HCEC 1CT (cell line): ENCODE results near the gene POLR2F.

Experiments
- DNase-seq: peaks from one replicate; pipeline ENCODE4 v3.0.0-alpha.2; 2017

The POLR2F gene

DNA sequence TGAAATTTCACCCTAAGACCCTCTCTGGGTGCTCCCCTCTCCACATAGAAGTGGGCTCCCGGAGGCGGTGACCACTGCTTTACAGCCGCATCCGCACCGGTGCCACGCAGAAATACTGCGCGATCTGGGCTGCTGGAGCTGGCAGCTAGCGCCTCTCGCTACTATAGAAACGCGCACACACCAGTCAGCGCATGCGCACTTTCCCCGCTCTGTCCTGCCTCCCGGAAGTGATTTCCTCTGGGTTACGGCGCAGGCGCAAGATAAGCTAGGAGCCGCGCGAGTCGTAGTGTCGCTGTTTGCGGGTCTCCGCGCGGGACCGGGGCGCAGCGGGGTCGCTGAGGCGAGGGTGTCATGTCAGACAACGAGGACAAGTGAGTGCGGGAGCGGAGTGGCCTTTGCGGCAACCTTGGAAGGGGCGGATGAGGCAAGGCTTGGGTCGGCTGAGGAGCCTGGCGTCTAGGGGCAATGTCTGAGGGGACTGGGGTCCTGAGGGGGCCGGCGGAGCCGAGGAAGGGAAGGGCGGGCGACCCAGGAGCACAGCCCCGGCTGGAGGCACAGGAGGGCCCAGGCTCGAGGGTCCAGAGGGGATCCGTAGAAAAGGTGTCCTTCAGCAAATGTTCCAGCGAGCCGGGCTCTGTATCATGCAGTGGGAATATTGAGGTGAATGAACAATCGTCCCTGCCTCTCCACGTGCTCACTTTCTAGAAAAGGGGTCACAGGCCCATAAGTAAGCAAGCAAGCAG is at the start of gene POLR2F, which contains the start of gene C22orf23:
Gene POLR2F, plus strand, starts transcription at position 263 of the 743 bp plus-strand sequence. Its CDS starts 89 bp downstream, at position 352.
Gene C22orf23, minus strand, starts transcription at position 165 of the 743 bp plus-strand sequence. CDS start 452 bp downstream, outside the sequence.
- peak; percentile 90 for DNase-seq

DNA sequence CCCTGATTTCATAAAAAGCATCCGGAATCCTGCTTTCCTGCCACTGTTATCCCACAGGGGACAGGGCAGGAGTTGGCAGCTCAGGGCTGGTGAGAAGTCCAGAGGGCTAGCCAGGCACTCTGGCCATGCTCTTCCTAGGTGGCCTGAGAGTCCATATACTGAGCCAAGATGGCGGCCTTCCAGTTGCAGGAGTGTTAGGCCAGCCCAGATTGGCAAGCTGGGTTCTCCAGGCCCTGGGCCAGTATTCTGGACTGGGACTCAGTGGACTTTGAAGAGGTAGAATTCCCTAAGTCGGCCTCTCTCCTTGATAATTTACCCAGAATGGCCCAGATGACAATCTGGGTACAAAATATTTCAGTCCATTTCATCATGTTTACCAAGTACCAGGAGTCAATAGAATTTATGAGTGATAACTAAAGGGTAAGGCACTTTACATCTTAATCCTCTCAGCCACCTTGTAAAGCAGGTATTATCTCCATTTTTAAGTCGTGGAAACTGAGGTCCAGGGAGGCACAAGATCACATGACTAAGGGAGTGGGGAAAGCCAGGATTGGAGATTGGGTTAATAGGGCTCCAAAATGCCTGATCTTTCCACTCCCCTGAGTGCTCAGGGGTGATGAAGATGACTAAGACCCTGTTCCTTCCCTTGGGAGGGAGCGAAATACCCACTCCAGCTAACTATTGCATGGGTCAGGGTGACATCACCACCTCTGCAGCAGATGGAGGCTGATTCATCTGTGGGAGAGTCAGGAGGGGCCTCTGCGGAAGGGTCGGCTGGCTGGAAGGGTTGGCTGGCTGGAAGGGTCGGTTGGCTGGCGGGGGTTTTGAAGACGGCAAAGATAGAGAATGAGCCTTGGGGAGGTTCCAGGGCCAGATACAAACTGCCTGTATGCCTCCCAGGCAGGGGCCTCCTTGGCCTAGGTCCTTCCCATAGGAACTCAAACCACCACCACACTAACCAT is 48.6 kb upstream of the POLR2F start:
- DNase-seq = peak; percentile 97

DNA sequence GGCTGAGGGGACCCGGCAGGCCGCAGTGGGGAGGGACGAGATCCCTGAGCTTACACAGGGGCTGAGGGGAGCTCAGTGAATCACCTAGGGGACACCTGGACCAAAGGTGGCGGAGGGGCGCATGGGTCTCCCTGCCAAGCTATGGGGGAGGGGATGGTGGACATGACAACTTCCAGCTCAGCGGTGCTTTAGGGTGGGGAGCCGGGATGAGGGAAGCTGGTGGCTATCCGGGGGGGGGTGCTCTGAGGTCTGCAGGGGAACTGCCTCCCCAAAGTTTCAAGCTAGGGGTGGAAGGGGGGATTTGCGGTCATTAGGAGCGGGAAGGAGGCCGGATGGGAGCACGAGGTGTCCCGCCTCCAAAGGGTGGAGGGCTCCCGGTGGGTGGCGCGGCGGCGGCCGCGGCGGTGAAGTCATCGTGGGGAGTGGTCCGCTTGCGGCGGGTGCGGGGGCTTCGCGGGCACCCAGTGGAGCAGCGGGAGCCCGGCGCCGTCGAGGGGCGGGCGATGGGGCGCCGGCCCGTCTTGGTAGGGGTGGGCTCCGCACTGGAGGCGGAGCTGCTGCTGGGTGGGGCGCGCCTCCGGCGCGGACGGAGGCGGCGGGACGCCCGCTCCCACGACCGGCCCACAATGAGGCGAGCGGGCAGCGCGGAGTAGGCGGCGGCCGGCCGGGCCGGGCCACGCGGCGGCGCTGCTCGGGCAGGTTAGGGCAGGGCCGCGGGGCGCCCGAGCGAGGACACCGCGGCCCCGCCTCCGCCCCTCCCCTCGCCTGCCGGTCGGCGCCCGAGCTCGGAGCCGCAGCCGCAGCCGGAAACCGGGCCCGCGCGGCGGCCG is 47.8 kb upstream of the POLR2F start, which contains the start of gene MICALL1:
Gene MICALL1, plus strand, starts transcription at position 764 of the 830 bp plus-strand sequence. CDS start 126 bp downstream, outside the sequence.
- DNase-seq = peak; percentile 84

DNA sequence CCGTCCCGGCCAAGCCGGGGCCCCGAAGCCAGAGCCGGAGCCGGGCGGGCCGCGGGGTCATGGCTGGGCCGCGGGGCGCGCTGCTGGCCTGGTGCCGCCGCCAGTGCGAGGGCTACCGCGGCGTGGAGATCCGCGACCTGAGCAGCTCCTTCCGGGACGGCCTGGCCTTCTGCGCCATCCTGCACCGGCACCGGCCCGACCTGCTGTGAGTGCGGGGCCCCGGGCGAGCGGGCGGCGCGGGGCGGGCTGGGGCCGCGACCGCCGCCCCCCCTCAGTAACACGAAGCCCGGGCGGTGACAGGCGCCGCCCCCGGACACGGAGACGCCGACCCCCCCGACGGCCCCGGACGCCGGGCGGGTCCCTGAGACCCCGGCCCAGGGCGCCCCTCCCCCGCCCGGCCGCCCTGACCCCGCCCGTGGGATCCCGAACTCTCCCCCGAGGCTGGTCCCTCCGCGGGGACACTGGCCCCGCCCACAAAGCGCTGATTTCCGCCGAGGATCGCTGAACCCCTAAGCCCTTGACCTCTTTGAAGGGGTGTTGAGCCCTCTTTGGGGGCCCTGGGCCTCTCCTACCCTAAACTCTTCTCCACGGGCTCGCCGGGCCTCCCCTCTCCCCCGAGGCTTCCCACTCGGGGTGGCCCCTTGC is 47.0 kb upstream of the POLR2F start:
- no peak for DNase-seq

DNA sequence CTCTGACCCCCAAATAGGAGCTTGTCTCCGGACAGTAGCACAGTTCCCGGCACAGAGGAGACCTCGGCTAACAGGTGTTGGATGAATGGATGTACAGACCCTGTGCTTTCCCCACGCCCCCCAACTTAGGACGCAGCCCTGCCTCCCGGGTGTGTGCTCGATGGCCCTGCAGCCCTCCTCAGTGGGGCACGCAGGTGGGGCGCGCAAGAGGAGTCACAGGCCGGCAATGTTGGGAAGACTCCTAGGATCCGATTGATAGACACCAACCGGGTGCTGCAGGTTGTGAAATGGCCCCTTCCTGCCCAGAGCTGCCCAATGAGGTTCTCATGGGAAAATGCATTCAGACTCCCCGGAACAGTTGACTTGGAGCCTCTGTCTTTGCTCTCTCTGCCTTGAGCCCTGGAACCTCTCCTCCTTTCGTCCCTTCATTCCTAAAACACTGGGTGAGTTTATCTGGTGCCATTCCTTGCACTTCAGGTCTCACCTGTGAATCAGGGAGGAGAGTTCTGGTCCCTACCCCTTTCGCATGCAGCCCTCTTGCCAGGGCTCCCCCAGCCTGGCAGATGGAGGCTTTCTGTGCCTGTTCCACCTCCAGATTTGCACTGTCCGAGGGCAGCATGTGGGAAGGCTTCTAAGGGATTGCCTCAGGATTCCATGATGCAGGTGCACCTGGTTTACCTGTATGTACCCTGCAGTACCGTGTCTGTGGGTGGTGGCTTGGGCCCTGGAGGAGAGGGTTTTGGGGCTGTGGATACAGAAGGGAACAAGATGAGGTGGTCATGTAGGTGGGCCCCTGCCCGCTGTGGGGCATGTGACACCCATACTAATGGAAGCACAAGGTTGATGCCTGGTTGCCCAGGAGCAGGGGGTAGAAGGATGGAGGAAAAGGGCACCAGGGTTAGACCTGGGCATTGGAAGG is 46.2 kb upstream of the POLR2F start:
- DNase-seq = peak; percentile 21

DNA sequence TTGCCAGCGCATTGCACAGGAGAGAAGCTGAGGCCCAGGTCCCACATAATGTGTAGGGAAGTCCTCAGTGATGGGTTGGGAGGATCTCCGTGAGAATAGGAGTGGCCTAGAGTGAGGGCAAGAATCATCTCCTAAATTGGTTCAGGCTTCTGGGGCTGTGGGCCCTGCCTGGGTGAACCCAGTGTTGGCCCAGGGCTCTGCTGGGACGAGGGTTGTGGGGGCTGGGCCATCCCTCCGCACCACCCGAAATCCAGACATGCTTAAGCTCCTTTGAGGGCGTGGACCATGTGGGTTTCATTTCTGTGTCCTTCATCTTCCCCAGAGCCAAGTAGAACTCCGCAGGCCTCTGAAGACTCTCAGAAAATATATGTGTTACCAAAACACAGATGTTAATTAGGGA is 43.7 kb upstream of the POLR2F start:
- DNase-seq = no peak

DNA sequence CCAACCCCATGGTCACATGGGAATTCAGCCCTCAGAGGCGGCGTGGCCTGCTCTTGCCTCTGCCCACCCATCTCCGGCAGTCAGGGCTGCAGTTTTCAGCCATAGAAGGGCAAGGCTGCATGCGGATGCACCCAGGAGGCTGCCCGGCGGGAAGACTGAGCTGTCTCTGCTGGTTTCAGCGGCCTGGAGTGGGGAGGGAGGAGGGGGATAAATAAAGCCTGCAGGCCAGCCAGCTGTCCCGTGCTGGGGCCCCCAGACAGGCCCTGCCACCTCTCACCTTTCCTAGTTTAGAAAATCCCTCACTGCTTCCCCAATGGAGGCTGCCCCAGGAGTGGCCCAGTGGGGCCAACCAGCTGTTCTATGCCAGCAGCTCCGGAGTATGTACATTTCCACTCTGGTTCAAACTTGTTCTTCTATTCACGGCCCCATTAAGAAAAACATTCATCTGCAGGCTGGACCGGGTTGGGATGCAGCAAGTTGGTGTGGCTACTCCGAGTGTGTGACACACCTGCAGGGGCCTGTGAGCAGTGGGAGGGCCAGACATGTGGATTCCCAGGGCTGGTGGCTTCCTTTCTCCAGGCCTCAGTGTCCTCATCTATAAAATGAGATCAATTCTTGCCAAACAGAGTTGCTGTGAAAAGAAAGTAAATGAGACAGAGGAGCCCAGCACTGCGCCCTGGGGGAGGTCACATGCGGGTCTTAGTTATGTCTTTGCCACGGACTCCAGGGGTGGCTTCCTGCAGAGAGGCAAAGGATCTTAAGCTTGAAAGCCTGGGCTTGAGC is 42.4 kb upstream of the POLR2F start:
- no peak for DNase-seq

DNA sequence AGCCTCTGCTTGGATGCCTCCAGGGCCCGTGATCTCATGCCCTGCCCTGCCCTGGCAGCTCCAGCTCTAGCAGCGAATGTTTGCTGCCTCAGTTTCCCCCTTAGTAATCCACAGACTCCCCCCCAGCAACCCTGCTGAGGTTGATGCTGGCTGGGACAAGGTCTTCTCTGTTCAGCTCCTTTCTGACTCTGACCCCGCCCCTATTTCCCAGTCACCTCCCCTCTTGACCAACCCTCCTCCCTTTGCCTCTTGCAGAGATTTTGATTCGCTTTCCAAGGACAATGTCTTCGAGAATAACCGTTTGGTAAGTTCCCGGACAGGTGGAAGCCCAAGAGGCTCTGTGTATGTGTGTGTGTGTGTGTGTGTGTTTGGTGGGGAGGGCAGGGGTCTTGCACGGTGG is 41.8 kb upstream of the POLR2F start:
- DNase-seq = no peak

DNA sequence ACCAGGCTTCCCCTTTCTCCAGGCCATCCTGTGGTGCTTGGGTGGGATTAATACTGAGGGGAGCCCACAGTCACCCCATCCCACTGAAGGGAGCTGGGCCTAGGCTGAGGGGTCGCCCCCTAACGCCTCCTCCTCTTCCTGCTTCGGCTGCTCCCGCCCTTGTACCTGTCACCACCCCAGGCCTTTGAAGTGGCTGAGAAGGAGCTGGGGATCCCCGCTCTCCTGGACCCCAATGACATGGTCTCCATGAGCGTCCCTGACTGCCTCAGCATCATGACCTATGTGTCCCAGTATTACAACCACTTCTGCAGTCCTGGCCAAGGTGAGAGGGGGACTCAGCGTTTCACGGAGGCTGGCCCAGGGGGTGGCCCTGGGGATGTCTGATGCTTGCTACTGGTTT is 41.3 kb upstream of the POLR2F start:
- no peak for DNase-seq

DNA sequence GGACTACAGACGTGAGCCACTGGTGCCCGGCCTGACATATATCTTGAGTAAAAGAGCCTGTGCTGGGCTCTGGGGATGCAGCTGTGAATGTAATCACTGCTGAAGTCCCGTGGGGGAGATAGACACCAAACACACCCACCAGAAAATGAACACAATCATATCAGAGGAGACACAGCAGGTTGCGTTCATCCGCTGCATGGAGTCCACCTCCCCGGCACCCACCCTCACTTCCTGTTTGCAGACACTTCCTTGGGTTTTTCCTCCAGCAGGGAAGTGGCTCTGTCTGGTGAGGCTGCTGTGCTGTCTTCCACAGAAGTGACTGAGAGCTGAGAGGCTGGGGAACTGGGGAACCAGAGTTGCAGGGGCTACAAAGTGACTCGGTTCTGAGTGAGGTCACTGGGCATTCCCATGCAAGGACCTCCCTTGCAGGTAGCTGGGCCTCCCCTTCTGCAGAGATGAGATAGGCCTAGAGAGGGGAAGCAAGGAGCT is 40.2 kb upstream of the POLR2F start:
- no peak for DNase-seq

DNA sequence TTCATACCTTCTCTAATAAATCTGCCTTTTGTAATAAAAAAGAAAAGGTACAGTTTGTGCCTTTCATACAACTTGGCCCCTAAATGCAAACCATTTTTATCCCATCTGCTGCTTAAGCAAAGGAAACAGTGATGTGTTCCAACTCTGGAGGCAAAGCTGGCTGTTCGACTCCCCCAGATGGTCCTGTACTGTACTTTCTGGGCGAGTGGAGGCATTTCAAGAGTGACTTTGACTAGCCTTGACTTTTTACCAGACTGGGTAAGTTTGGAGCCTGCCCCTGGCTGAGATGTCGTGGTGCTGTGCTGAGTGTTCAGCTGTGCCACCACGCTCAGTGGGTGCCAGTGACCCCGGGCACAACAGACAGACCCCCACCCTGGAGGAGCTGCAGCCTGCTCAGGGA is 37.2 kb upstream of the POLR2F start:
- DNase-seq = no peak

DNA sequence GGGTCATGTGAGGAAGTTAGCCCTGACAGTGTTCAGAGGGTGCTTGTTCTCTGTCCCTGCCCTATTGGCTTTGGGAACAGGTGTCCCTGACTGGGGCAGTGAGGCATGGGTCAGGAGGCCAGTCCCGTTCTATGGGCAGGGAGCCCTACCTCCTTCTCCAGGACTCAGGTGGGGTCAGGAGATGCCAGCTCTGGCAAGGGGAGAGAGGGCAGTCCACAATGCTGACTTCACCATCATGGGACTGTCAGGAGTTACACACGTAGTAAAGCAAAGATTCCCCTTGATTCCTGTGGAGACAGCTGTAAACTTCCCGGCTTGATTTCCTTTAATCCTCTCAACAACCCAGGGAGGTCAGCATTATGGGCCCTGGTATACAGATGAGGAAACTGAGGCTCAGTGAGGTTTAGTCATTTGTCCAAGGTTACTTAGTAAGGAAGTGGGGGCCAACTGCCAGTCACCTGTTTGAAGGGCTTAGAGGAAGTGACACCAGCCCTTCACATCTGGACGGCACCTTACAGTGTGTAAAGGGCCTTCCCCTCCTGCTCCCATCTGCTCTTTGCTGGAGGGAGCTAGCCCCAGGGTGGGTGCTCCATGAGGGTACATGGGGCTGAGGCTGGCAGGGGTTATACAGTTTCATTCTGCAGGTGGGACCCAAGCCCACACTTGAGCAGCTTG is 35.5 kb upstream of the POLR2F start:
- no peak for DNase-seq

DNA sequence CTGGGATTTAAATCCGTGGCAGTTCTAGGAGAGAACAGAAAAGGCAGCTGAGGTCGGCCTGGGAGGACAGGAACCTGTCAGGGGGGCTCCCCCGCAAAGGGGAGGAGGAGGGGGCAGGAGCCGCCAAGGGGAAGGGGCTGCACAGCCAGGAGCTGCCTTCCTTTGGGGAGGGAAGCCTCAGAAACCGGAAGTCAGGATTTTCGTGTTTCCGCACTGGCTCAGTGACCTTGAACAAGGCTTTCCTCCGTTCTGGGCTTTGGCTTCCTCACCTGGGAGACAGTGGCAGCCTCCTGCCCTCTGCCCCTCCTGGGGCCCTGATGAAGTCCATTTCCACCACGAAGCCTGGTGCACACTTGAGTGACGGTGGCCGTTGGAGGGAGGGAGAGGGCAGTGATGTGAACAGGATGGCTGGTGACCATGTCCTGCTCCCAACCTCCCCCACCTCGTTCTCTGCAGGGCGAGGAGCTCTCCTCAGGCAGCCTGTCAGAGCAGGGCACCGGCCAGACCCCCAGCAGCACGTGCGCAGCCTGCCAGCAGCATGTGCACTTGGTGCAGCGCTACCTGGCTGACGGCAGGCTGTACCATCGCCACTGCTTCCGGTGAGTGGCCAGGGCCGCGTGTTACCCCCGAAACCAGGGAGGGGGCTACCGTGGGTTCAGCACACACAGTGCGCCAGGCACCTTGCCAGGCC is 34.8 kb upstream of the POLR2F start:
- no peak for DNase-seq

DNA sequence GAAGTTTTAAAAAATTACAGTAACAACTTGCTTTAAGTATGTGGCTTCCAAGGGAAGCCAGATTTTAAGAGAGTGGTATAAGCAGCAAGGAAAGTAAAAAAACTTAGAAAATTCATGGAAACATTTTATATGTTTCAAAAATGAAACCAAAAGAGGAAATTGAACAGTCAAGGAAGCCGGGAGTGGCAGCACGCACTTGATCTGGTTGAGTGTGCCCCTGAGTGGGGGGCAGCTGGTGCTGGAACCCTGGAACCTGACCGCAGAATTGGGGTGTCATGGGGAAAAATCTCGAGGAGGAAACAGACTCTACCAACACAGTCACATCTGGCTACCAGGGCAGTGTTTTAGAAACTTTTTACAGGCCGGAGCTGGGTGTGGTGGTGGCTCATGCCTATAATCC is 33.4 kb upstream of the POLR2F start:
- no peak for DNase-seq

DNA sequence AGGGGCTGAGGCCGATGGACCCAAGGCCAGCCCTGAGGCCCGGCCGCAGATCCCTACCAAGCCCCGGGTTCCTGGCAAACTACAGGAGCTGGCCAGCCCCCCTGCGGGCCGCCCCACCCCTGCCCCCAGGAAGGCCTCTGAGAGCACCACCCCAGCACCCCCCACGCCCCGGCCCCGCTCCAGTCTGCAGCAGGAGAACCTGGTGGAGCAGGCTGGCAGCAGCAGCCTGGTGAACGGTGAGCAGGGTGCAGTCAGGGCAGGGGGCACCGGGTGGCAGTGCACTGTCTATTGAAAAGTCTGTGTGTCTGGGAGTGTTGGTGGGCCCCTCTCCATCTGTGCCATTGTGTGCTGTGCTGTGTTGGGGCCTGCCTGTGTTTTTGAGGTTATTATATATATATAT is 31.3 kb upstream of the POLR2F start:
- DNase-seq = no peak

DNA sequence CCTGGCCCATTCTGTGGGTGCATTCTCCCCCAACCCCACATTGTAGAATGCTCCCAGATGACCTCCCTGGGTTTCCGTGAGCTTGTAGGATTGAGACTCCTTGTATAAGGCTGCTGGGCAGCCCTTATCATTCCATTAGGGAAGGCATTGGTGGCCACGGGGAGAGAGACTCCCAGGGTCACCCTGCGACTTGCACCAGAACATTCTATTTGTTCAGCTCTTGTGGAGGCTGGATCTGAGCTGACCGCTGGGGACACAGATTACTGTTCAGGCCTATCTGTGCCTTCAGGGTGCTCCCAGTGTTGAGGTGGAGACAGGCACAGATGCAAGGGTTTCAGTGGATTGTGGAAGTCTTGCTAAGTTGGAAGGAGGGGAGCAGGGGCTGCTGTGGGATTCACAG is 29.6 kb upstream of the POLR2F start:
- no peak for DNase-seq

DNA sequence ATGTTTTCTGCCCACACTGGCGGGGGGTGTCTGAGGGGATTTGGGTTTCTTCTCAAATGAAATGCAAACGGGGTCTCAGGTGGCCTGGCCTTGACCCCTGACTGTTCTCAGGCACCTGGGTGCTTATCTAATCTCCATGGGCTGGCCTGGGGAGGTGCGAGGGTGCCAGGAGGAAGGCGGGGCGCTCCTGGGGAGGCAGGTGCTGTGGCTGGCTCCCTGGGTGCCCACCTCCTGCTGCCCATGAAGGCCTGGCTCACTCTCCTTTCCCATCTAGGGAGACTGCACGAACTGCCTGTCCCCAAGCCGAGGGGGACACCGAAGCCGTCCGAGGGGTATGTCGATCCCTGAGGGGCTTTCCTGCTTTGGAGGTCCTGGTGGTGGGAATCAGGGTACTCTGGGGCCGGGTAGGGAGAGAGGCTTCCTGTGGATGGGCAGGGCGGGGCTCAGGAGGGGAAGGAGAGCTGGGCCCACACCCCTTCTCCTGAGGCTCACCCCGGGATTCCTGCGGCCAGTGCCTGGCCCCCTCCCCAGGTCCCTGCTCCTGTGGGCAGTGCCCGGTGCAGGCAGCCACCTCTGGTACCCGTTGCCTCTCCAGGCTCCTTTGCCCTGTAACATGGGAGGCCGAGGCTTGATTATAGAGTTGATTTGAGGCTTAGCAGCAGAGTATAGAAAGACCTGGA is 29.0 kb upstream of the POLR2F start:
- no peak for DNase-seq

DNA sequence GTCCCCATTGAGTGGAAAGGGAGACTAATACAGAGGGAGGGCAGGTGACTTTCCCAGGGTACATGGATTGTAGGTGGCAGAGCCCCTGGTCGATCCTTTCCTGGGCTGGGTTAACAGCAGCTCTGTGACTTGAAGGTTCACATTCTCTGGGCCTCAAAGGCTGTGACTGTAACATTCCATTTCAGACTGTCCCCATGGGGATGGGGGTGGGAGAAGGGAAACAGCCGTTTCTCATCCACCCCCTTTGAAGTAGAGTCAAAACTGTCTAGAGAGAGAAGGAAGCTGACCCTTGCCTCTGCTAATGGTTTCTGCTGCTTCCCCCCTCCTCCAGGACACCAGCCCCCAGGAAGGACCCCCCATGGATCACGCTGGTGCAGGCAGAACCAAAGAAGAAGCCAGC is 28.2 kb upstream of the POLR2F start:
- no peak for DNase-seq
